ENCODE measurements around the gene ONECUT2.

Gene ONECUT2

GRCh38 chr18:57443702-57444101 is 8.5 kb downstream of the ONECUT2 start:
- Histone ChIP-seq H3K9me3 (ENCODE audit: insufficient read depth, low read length) (0 out of 2 replicates have a peak, but pooled peaks cover 3% of the 10 kb centered on the region), H3K4me2 (ENCODE audit: low read length) (peak overlapping the region; percentile 18), H3K27ac (ENCODE audit: low read length) (no peak overlapping the region), H3K4me1 (ENCODE audit: low read length) (peaks cover 49% of the 10 kb centered on the region), H3K27me3 (ENCODE audit: low read depth, low read length) (peaks cover 10% of the 10 kb centered on the region; the same call in 1 of the 2 replicates), H3K36me3 (replicated peaks; ENCODE audit: low read depth, low read length) (no peaks in the 10 kb centered on the region), H2AFZ (ENCODE audit: low read depth, low read length) (no peak overlapping the region), H3K79me2 (ENCODE audit: low read length) (no peaks in the 10 kb centered on the region), H4K20me1 (ENCODE audit: insufficient read depth, low read length) (no peaks in the 10 kb centered on the region), H3K4me3 (ENCODE audit: low read length) (no peak overlapping the region), H3K9ac (ENCODE audit: low read length) (no peak overlapping the region)
- TF ChIP-seq EZH2phosphoT487 (IDR thresholded peaks at IDR 0.05; ENCODE audit: low read depth) (no peak), CTCF (IDR thresholded peaks at IDR 0.05; ENCODE audit: low read depth, low read length) (no peak)

GRCh38 chr18:57444301-57444759 is 9.2 kb downstream of the ONECUT2 start:
- no peak for TF ChIP-seq EZH2phosphoT487 (IDR thresholded peaks at IDR 0.05; ENCODE audit: low read depth)
- TF ChIP-seq CTCF (IDR thresholded peaks at IDR 0.05; ENCODE audit: low read depth, low read length), result no peak
- no peak overlapping the region for H2AFZ ChIP-seq (ENCODE audit: low read depth, low read length)
- H3K9ac ChIP-seq (ENCODE audit: low read length), result no peak overlapping the region
- H3K9me3 ChIP-seq (ENCODE audit: insufficient read depth, low read length), result 0 out of 2 replicates have a peak, but pooled peaks cover 3% of the 10 kb centered on the region
- peaks cover 16% of the 10 kb centered on the region for H3K27me3 ChIP-seq (ENCODE audit: low read depth, low read length)
- no peak overlapping the region for H3K27ac ChIP-seq (ENCODE audit: low read length)
- H3K79me2 ChIP-seq (ENCODE audit: low read length), result no peaks in the 10 kb centered on the region
- H4K20me1 ChIP-seq (ENCODE audit: insufficient read depth, low read length), result no peaks in the 10 kb centered on the region
- no peak overlapping the region for H3K4me3 ChIP-seq (ENCODE audit: low read length)
- H3K4me2 ChIP-seq (ENCODE audit: low read length), result peak overlapping the region; percentile 18
- no peaks in the 10 kb centered on the region for H3K36me3 ChIP-seq (replicated peaks; ENCODE audit: low read depth, low read length)
- peaks cover 49% of the 10 kb centered on the region for H3K4me1 ChIP-seq (ENCODE audit: low read length)

GRCh38 chr18:57445488-57446319 is 10.5 kb downstream of the ONECUT2 start:
- H3K4me1 ChIP-seq (ENCODE audit: low read length), result peaks cover 49% of the 10 kb centered on the region
- H3K4me3 ChIP-seq (ENCODE audit: low read length), result no peak overlapping the region
- H3K36me3 ChIP-seq (replicated peaks; ENCODE audit: low read depth, low read length), result no peaks in the 10 kb centered on the region
- H3K4me2 ChIP-seq (ENCODE audit: low read length), result peak overlapping the region; percentile 36
- H3K9me3 ChIP-seq (ENCODE audit: insufficient read depth, low read length), result 0 out of 2 replicates have a peak, but pooled peaks cover 3% of the 10 kb centered on the region
- no peak for TF ChIP-seq EZH2phosphoT487 (IDR thresholded peaks at IDR 0.05; ENCODE audit: low read depth)
- H3K27ac ChIP-seq (ENCODE audit: low read length), result no peak overlapping the region
- no peaks in the 10 kb centered on the region for H3K79me2 ChIP-seq (ENCODE audit: low read length)
- no peak overlapping the region for H2AFZ ChIP-seq (ENCODE audit: low read depth, low read length)
- H4K20me1 ChIP-seq (ENCODE audit: insufficient read depth, low read length), result no peaks in the 10 kb centered on the region
- no peak overlapping the region for H3K9ac ChIP-seq (ENCODE audit: low read length)
- H3K27me3 ChIP-seq (ENCODE audit: low read depth, low read length), result peaks cover 22% of the 10 kb centered on the region

GRCh38 chr18:57446322-57446721 is 11.1 kb downstream of the ONECUT2 start:
- Histone ChIP-seq H3K79me2 (ENCODE audit: low read length) (no peaks in the 10 kb centered on the region), H3K9ac (ENCODE audit: low read length) (no peak overlapping the region), H4K20me1 (ENCODE audit: insufficient read depth, low read length) (no peaks in the 10 kb centered on the region), H3K9me3 (ENCODE audit: insufficient read depth, low read length) (0 out of 2 replicates have a peak, but pooled peaks cover 3% of the 10 kb centered on the region), H3K4me3 (ENCODE audit: low read length) (no peak overlapping the region), H3K4me2 (ENCODE audit: low read length) (peak overlapping the region; percentile 36), H3K36me3 (replicated peaks; ENCODE audit: low read depth, low read length) (no peaks in the 10 kb centered on the region), H2AFZ (ENCODE audit: low read depth, low read length) (no peak overlapping the region), H3K27ac (ENCODE audit: low read length) (no peak overlapping the region), H3K27me3 (ENCODE audit: low read depth, low read length) (peaks cover 28% of the 10 kb centered on the region), H3K4me1 (ENCODE audit: low read length) (peaks cover 49% of the 10 kb centered on the region)
- TF ChIP-seq EZH2phosphoT487 (IDR thresholded peaks at IDR 0.05; ENCODE audit: low read depth) (no peak), CTCF (IDR thresholded peaks at IDR 0.05; ENCODE audit: low read depth, low read length) (peak; percentile 100)
